Mesenchymal stem cell (in vitro differentiated cells and primary cell): ENCODE results near the gene PPIG.

Source experiments
- DNase-seq: peaks from one replicate; pipeline ENCODE4 v3.0.0-alpha.2; 2013
- H2AFZ ChIP-seq: one replicate; pipeline ENCODE4 v1.6.1; 2013; ENCODE audit warnings: low read depth, mild to moderate bottlenecking, control low read depth, inconsistent platforms, low read length, moderate library complexity
- H2AK5ac ChIP-seq: 2 replicates; pipeline ENCODE4 v1.6.1; 2013; ENCODE audit warnings: low read length, moderate library complexity, mild to moderate bottlenecking, inconsistent platforms; ENCODE audit not compliant: severe bottlenecking
- H2BK120ac ChIP-seq: one replicate; pipeline ENCODE4 v1.6.1; 2013; ENCODE audit warnings: low read depth, mild to moderate bottlenecking, inconsistent platforms, low read length, moderate library complexity
- H2BK12ac ChIP-seq, 2 experiments: one replicate each; pipeline ENCODE4 v1.6.1; 2013; ENCODE audit warnings: inconsistent platforms in 2 of 2, low read length in 2 of 2, mild to moderate bottlenecking in 2 of 2, moderate library complexity in 2 of 2, control low read depth in 1 of 2
- H2BK15ac ChIP-seq: one replicate; pipeline ENCODE4 v1.6.1; 2013; ENCODE audit warnings: mild to moderate bottlenecking, low read depth, inconsistent platforms; ENCODE audit not compliant: poor library complexity, severe bottlenecking
- H2BK5ac ChIP-seq: 2 replicates; pipeline ENCODE4 v1.6.1; 2013; ENCODE audit warnings: low read depth, mild to moderate bottlenecking, low read length, control low read depth, inconsistent platforms; ENCODE audit not compliant: poor library complexity, severe bottlenecking
- H3K14ac ChIP-seq, 2 experiments: one replicate each; pipeline ENCODE4 v1.6.1; 2013; ENCODE audit warnings: inconsistent platforms in 2 of 2, low read length in 2 of 2, control low read depth in 1 of 2, mild to moderate bottlenecking in 1 of 2, moderate library complexity in 1 of 2
- H3K18ac ChIP-seq, 2 experiments: one replicate each; pipeline ENCODE4 v1.6.1; 2013; ENCODE audit warnings: inconsistent platforms in 2 of 2, low read length in 2 of 2, control low read depth in 1 of 2, low read depth in 1 of 2, mild to moderate bottlenecking in 1 of 2
- H3K23ac ChIP-seq, 2 experiments: one replicate each; pipeline ENCODE4 v1.6.1; 2013; ENCODE audit warnings: inconsistent platforms in 2 of 2, low read length in 2 of 2, mild to moderate bottlenecking in 2 of 2, moderate library complexity in 2 of 2, control low read depth in 1 of 2
- H3K27ac ChIP-seq: 2 replicates; pipeline ENCODE4 v1.5.1; 2013; ENCODE audit warnings: mild to moderate bottlenecking, moderate library complexity, low read length, control low read depth, inconsistent platforms; ENCODE audit not compliant: poor library complexity, severe bottlenecking
- H3K27me3 ChIP-seq, 2 experiments: 2 replicates each; pipeline versions ENCODE4 v1.6.1 to v1.7.0; 2013; ENCODE audit warnings: low read length in 2 of 2, mild to moderate bottlenecking in 2 of 2, moderate library complexity in 2 of 2, control low read depth in 1 of 2, inconsistent platforms in 1 of 2; ENCODE audit not compliant: control insufficient read depth in 1 of 2, insufficient read depth in 1 of 2
- H3K36me3 ChIP-seq, 2 experiments: 2 replicates each; pipeline versions ENCODE4 v1.6.1 to v1.7.0; 2013; ENCODE audit warnings: low read length in 2 of 2, control low read depth in 1 of 2, inconsistent platforms in 1 of 2, low read depth in 1 of 2, mild to moderate bottlenecking in 1 of 2; ENCODE audit not compliant: insufficient read depth in 2 of 2, control insufficient read depth in 1 of 2
- H3K4ac ChIP-seq, 2 experiments: one replicate each; pipeline ENCODE4 v1.6.1; 2013; ENCODE audit warnings: inconsistent platforms in 2 of 2, low read length in 2 of 2, mild to moderate bottlenecking in 2 of 2, moderate library complexity in 2 of 2, control low read depth in 1 of 2, low read depth in 1 of 2
- H3K4me1 ChIP-seq: 2 replicates; pipeline ENCODE4 v1.6.1; 2013; ENCODE audit warnings: low read depth, low read length, control low read depth; ENCODE audit not compliant: control insufficient read depth, insufficient read depth
- H3K4me2 ChIP-seq: 2 replicates; pipeline ENCODE4 v1.6.1; 2013; ENCODE audit warnings: low read length, mild to moderate bottlenecking, inconsistent platforms; ENCODE audit not compliant: poor library complexity, severe bottlenecking
- H3K4me3 ChIP-seq, 2 experiments: 2 replicates each; pipeline versions ENCODE4 v1.5.1 to v1.7.0; 2013; ENCODE audit warnings: low read length in 2 of 2, mild to moderate bottlenecking in 2 of 2, control low read depth in 1 of 2, low read depth in 1 of 2; ENCODE audit not compliant: insufficient read depth in 1 of 2
- H3K79me1 ChIP-seq: replicated peaks from 2 replicates; pipeline ENCODE4 v1.6.1; 2013; ENCODE audit warnings: mild to moderate bottlenecking, control low read depth, low read length, inconsistent platforms; ENCODE audit not compliant: poor library complexity, severe bottlenecking
- H3K9ac ChIP-seq: 2 replicates; pipeline ENCODE4 v1.7.0; 2013; ENCODE audit warnings: mild to moderate bottlenecking, low read length, moderate library complexity
- H3K9me3 ChIP-seq: 2 replicates; pipeline ENCODE4 v1.7.0; 2013; ENCODE audit warnings: mild to moderate bottlenecking, low read length; ENCODE audit not compliant: control insufficient read depth
- H4K8ac ChIP-seq: one replicate; pipeline ENCODE4 v1.6.1; 2013; ENCODE audit warnings: inconsistent platforms, mild to moderate bottlenecking, low read length, moderate library complexity
- H4K91ac ChIP-seq: one replicate; pipeline ENCODE4 v1.6.1; 2013; ENCODE audit warnings: mild to moderate bottlenecking, low read length, inconsistent platforms
- WGBS: methylation state at CpG from one replicate; pipeline ENCODE4 v1.1.7; 2013; ENCODE audit warnings: mixed read lengths; 5-methylcytosine and 5-hydroxymethylcytosine counted together

Gene PPIG

GRCh38 chr2:169661265-169661664 lies 77.1 kb downstream of the PPIG start:
- Histone ChIP-seq H3K14ac (no peak overlapping the region), H2AK5ac (no peak overlapping the region), H3K4me3 (no peak overlapping the region), H3K9ac (no peak overlapping the region), H3K27me3 (peaks cover 0 to 5% of the 10 kb centered on the region in 2 experiments), H3K36me3 (no peaks in the 10 kb centered on the region), H3K4me2 (no peak overlapping the region), H3K9me3 (no peaks in the 10 kb centered on the region), H3K4ac (no peak overlapping the region), H2BK120ac (no peak overlapping the region), H4K8ac (no peak overlapping the region), H3K79me1 (no peaks in the 10 kb centered on the region), H2BK12ac (no peak overlapping the region), H2AFZ (no peak overlapping the region), H2BK15ac (no peak overlapping the region), H3K18ac (no peak overlapping the region), H2BK5ac (no peak overlapping the region), H3K4me1 (no peaks in the 10 kb centered on the region), H3K23ac (no peak overlapping the region), H4K91ac (no peak overlapping the region), H3K27ac (no peak overlapping the region)
- DNase-seq: no peak
- WGBS: 87% methylated on average over 3 of the region's 3 CpGs

- Histone ChIP-seq H3K27ac (no peak overlapping the region), H2BK15ac (no peak overlapping the region), H2AK5ac (no peak overlapping the region), H3K14ac (no peak overlapping the region), H3K9ac (no peak overlapping the region), H4K91ac (no peak overlapping the region), H3K4me2 (no peak overlapping the region), H3K9me3 (no peaks in the 10 kb centered on the region), H3K4me1 (no peaks in the 10 kb centered on the region), H3K27me3 (peaks cover 0 to 5% of the 10 kb centered on the region in 2 experiments), H2AFZ (no peak overlapping the region), H3K4ac (no peak overlapping the region), H2BK12ac (no peak overlapping the region), H2BK120ac (no peak overlapping the region), H3K79me1 (no peaks in the 10 kb centered on the region), H2BK5ac (no peak overlapping the region), H3K18ac (no peak overlapping the region), H3K36me3 (no peaks in the 10 kb centered on the region), H3K4me3 (no peak overlapping the region), H3K23ac (no peak overlapping the region), H4K8ac (no peak overlapping the region)
- WGBS: 95% methylated on average over 1 of the region's 1 CpG
- no peak for DNase-seq
Measured at GRCh38 chr2:169662744-169663143, 78.6 kb downstream of the PPIG start.

GRCh38 chr2:169663247-169663646 lies 79.1 kb downstream of the PPIG start:
- Histone ChIP-seq H2BK120ac (no peak overlapping the region), H3K27me3 (peaks cover 0 to 5% of the 10 kb centered on the region in 2 experiments), H3K36me3 (no peaks in the 10 kb centered on the region), H2AFZ (no peak overlapping the region), H2BK12ac (no peak overlapping the region), H3K18ac (no peak overlapping the region), H3K4ac (no peak overlapping the region), H3K4me1 (no peaks in the 10 kb centered on the region), H3K4me3 (no peak overlapping the region), H3K4me2 (no peak overlapping the region), H2AK5ac (no peak overlapping the region), H3K9me3 (no peaks in the 10 kb centered on the region), H3K27ac (no peak overlapping the region), H3K23ac (no peak overlapping the region), H3K9ac (no peak overlapping the region), H3K79me1 (no peaks in the 10 kb centered on the region), H4K91ac (no peak overlapping the region), H2BK15ac (no peak overlapping the region), H3K14ac (no peak overlapping the region), H4K8ac (no peak overlapping the region), H2BK5ac (no peak overlapping the region)
- 86% methylated on average over 2 of the region's 3 CpGs for WGBS
- no peak for DNase-seq

GRCh38 chr2:169664600-169664977 lies 80.4 kb downstream of the PPIG start:
- H3K14ac ChIP-seq: no peak overlapping the region
- WGBS: no CpG with 5 or more reads among the region's 1 CpG
- no peak overlapping the region for H3K23ac ChIP-seq

More at GRCh38 chr2:169664600-169664977, 80.4 kb downstream of the PPIG start:
- H3K18ac ChIP-seq: no peak overlapping the region
- DNase-seq: no peak
- no peak overlapping the region for H3K4me3 ChIP-seq
- H2BK120ac ChIP-seq: no peak overlapping the region
- H2BK15ac ChIP-seq: no peak overlapping the region
- H2BK12ac ChIP-seq: no peak overlapping the region
- H3K4me2 ChIP-seq: no peak overlapping the region
- no peaks in the 10 kb centered on the region for H3K4me1 ChIP-seq
- H4K91ac ChIP-seq: no peak overlapping the region
- no peaks in the 10 kb centered on the region for H3K79me1 ChIP-seq
- no peak overlapping the region for H2AFZ ChIP-seq
- H3K9ac ChIP-seq: no peak overlapping the region
- H3K9me3 ChIP-seq: no peaks in the 10 kb centered on the region
- H3K27ac ChIP-seq: no peak overlapping the region
- H3K4ac ChIP-seq: no peak overlapping the region
- no peak overlapping the region for H4K8ac ChIP-seq
- H3K36me3 ChIP-seq: no peaks in the 10 kb centered on the region
- H2AK5ac ChIP-seq: no peak overlapping the region
- peaks cover 0 to 5% of the 10 kb centered on the region in 2 experiments for H3K27me3 ChIP-seq
- H2BK5ac ChIP-seq: no peak overlapping the region
